ENCODE data around the gene TIAL1.
"Not testable (repeated sequence)": the region's sequence is repeated elsewhere in the genome, so short reads cannot be mapped to it uniquely, and the experiment has no call there.

Gene TIAL1

DNA sequence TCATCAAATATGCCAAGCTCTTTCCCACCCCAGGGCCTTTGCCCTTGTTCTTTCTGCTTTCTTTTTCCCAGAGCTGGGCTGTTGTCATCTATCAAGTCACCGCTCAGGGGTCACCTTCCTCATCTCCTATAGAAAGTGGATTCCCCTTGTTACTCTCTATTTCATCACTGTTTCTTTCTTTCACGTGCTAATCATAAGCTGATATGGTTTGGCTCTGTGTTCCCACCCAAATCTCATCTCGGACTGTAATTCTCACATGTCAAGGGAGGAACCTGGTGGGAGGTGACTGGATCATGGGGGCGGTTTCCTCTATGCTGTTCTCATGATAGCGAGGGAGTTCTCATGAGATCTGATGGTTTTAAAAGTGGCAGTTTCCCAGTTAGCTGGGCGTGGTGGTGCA is 17.0 kb upstream of the TIAL1 start:
- no peak for DNase-seq (ENCODE audit: low spot score)

DNA sequence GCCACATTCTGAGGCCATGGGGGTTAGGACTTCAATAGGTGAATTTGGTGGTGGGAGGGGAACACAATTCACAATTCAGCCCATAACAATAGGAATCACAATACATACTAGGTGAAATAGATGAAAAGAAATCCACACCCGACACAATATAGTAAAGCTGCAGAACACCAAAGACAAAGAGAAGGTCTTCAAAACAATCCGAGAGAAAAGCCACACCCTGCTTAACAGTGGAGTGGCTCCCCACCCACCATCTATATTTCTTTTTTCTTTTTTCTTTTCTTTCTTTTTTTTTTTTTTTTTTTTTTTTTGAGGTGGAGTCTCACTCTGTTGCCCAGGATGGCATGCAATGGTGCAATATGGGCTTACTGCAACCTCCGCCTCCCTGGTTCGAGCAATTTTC is 14.7 kb upstream of the TIAL1 start:
- no peak for DNase-seq (ENCODE audit: low spot score)

DNA sequence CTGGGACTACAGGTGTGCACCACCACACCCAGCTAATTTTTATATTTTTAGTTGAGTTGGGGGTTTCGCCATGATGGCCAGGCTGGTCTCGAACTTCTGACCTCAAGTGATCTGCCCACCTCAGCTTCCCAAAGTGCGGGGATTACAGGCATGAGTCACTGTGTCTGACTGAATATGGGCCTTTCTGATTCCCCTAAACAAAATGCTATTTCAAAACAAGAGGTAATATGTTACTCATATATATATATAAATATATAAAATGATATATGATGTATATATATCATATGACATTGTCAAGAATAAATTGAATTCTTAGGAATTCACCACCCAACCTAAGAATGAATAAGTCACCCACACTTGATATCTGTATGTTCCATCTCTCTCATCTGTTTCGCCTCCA is 12.8 kb upstream of the TIAL1 start:
- DNase-seq (ENCODE audit: low spot score), result no peak

DNA sequence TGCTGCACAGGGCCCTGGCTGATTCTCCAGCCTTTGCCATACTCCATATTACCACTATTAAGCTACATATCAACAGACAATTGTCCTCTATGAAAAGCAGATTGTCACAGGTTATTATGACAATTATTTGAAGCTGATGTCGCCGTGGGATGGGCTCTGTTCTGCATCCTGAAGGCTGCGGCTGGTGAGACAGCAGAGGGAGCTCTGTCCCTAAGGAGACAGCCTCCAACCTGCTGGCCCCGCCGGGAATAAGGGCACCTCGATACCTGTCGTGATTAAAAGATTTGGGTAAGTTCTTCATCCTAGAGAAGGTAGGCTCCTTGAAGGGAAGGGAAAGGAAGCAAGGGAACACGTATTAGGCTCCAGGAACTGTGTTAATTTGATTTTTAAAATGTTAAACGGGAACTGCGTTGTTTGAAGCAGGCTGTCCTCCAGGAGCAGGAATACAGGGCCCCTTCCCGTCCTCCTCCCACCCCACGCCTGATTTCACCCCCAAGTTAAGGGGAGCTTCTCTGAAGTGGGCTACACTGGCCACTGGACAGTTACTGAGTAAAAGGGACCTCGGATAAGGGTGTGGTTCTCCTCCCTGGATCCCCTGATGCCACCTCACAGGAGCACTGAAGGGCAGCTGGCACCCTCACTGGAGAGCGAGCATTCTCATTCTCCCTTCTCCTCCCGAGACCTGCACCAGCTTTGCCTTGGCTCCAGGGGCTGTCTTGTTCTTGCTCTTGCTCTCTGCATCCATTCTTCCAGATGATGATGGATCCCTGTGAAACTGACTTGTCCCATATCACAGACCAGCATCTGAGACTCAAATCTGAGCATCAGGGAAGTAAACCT is 11.8 kb upstream of the TIAL1 start:
- DNase-seq (ENCODE audit: low spot score), result peak; percentile 55

DNA sequence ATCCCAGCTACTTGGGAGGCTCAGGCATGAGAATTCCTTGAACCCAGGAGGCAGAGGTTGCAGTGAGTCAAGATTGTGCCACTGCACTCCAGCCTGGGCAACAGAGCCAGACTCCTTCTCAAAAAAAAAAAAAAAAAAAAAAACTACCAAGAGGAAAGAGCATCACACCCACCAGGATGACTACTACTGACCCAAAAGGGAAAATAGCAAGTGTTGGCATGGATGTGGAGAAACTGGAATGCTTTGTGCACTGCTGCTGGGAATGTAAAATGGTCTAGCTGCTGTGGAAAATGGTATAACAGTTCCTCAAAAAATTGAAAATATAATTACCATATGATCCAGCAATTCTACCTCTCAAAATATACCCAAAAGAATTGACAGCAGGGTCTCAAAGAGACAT is 7.7 kb upstream of the TIAL1 start:
- no peak for DNase-seq (ENCODE audit: low spot score)

DNA sequence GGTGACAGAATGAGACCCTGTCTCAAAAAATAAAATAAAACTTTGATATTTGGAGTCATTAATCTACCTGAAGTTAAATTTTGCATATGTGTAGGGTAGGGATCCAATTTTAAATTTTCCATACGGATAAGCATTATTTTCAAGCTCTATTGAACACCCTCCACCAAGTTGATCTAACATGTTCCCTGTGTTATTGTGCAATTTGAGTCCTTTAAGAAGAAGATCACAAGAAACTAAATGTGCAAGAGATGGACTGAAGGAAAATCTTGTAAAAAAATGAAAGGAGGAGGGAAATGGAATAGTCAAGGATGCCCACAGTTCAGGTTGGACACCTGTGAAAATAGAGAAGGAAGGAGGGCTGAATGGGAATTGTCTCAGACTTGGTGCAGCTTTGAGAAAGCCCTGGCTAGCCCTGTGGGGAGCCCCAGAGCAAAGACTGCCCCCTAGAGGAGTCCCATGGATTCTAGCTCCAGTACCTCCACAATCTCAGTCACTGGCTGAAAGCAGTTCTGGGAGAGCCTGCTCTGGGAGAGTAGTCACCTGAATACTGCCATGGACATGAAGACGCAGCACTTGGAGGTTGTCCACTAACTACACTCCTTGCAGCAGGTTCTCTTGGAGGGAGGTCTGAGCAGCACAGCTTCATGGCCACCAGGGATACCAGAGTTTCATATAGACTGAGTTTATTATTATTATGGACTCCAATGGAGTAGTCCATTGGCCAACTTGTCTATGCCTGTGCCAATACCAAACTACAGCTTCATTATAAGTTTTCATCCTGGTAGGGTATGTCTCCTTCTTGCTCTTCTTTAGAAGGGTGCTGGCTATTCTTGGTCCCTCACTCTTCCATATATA is 5.7 kb upstream of the TIAL1 start:
- no peak for DNase-seq (ENCODE audit: low spot score)

DNA sequence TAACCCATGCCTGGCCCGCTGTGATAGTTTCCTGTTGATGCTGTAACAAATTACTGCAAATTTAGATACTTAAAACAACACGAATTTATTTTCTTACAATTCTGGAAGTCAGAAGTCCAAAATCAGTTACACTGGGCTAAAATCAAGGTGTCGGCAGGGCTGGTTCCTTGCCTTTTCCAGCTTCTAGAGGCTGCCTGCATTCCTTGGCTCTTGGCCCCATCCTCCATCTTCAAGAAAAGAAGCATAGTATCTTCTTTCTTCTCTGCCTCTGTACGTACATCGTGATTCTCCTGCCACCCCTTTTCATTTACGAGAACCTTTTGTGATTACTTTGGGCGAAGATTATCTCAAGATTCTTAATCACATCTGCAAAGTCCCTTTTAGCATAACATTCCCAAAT is 1.6 kb upstream of the TIAL1 start:
- no peak for DNase-seq (ENCODE audit: low spot score)

DNA sequence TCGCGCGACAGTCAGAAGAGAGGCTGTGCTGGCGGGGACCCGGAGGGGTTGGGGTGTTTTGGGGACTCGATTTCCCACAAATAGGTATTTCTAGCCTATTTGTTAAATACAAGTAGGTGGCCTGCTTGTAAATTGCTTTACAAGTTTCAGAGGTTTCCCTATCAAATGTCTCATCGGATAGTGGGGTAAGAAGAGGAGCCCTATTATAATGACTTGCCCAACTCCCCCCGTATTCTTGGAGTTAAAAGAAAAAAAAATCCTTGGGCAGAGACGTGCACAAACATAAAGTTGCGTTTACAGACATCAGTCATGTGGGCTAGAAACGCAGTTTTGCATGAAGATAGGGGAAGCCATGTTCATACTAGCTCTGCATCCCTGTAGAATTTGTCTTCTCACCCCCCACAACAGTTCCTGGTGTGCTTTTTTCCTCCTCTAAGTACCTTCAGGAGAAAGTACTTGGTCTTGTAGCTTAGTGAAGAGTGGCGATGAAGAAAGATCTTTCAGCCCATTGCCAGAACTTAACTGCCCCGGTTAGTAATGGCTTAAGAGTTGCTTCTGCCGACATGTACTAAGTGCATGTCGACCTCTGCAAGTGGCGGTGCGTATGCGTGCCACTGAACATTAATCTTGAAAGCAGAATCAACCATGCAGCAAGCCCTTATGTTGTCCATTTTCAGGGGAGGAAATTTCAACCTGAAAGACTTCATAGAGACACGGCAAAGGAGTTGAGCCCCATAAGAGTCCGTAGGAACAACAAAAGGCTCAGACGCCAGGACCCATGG is 832 bp upstream of the TIAL1 start:
- DNase-seq (ENCODE audit: low spot score), result no peak

DNA sequence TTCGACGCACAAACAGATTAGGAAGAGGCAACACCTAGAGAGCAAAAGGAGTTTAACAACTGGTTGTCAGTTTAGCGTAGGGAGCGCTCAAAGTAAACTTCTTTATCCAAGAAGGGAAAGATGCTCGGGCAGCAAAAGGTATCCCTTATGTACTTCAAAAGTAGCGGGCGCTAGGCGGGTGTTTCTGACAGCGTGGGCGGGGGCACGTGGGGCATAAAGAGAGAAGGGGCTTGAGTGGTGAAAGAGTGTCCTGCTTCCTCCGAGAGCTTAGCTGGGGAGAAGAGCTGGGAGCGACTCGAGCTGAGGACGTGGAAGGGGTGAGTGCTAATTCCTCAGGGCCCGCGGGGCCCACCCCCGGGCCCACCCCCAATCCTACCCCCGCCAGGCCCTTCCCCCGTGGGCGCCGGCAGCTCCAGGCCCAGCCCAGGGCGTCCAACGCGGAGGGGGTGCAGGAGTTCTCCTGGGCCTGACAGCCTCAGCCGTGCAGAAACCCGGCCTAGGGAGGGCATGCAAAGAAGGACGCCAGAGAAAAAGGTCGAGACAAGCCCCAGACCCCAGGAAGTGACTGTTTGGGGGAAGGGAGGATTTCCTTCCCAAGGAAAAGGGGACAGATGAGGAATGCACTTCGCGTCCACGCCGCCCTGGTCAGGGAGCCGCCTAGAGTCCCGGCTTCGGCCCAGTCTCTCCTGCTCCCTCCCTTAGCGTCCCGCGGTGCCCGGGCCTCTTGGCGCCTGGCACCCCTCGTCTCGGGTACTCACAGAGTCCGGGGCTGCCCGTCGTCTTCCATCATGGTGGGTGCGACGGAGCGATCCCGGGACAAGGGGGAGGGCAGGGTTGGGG is 868 bp downstream of the TIAL1 start:
- DNase-seq (ENCODE audit: low spot score), result peak; percentile 67

DNA sequence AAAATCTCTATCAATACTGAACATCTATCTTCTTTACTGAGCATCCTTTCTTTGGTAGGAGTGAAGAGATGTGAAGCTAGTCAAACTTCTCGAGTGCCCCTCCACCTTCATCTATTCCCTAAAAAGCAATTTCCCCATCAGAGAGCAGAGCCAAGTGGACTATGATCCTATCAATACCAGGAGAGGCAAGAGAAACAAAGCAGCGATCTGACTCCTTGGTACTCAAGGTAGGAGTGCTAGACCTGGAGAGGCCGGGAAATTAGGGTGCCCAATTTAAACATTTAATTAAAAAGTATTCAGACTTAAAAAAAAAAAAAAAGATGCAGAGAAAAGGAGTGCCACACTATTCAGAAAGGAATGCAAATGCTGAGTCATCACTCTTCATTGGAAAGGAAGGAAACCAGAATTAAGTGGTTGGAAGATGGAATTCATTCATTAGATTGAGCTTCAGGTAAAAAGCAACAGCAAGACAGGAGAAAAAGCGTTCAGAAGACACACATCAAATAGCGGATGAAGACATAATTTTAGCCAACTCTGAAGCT is 1.6 kb downstream of the TIAL1 start:
- DNase-seq (ENCODE audit: low spot score), result no peak

DNA sequence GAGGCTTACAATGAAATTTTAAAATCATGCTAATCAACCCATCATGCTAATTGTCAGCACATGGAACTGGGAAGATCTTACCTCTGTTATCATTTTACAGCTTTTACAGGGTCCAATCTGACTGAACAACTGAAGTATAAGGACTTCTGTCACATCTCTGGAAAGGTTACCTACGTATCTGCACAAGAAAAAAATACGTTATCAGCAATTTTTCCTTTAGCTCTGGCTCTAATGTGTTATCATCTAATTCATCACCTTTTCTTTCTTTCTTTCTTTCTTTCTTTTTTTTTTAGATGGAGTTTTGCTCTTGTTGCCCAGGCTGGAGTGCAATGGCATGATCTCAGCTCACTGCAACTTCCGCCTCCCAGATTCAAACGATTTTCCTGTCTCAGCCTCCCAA is 8.7 kb downstream of the TIAL1 start:
- no peak for DNase-seq (ENCODE audit: low spot score)

DNA sequence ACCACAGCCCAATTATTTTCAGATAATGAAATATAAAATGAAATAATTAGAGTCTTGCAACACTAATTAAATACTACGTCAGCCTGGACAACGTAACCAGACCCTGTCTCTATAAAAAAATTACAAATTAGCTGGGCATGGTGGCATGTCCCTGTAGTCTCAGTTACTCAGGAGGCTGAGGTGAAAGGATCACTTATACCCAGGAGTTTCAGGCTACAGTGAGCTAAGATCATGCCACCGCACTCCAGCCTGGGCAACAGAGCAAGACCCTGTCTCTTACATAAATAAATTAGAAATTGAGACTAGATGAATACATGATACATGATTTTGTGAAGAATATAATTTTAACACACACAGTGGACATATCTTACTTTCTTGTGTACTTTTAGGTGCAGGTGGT is 18.4 kb downstream of the TIAL1 start:
- no peak for DNase-seq (ENCODE audit: low spot score)

DNA sequence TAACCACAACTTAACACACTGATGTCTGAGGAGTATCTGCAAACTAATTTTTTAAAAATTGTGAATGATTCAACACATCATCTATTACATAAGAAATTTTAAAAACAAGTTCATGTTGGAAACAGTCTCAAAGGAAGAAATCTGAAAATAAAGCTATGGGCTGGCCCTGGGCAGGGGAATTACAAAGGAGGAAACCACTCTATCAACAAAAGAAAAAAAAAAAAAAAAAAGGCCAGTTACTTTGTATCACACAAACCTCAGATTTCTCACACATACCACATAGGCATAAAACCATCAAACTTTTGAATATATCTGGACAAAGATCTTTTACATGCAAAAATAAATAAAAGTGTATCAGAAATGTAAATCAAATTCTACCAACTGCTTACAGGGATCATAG is 20.8 kb downstream of the TIAL1 start:
- no peak for DNase-seq (ENCODE audit: low spot score)

DNA sequence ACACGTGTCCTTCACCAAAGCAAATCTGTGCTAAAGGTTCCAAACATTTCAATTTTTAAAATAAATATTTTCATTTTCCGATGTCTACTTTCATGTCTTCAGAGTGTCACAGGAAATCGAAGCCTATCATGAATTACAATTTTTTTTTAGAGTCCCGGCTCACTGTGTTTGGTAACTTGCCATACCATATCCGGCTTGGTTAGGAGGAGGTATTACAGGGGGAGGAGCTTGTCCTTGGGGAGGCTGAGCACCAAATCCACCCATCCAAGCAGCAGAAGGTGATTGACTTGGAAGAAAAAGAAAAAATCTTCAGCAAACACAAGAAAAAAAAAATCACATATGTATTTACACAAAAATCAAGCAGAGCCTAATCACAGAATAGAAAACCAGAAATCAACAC is 21.3 kb downstream of the TIAL1 start:
- no peak for DNase-seq (ENCODE audit: low spot score)

DNA sequence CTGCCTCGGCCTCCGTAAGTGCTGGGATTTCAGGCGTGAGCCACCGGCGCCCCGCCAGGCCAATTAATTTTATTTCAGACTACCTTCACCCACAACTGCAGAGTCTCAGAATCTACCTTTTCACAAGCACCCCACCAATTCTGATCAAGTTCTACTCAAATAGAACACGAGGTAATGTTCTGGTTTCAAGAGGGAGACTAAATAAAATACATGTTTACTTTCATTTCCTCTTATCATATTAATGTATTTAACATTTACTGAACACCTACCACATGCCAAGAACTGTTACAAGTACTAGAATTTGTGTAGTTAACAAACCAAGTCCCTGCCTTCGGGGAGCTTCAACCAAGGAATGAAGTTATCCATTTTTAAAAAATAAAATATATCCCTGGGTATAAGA is 28.8 kb downstream of the TIAL1 start:
- DNase-seq (ENCODE audit: low spot score), result no peak

DNA sequence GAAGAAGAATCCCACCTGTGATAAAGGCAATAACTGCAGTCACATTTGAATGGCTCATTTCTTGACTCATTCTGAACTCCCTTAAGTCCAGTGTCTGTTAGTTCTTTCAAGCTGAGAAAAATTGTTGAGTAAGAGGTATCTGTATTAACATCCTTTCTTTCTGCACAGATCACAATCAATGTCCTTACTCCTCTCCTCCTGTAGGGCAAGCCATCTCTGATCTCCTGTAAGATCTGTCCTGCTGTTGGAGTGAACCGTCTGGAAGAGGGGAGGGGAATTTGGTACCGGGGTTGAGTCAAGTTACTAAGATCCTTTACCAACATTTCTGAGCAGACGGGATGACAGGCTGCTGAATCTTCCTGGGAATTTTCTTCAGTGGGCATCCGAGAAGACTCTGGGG is 34.7 kb downstream of the TIAL1 start:
- no peak for DNase-seq (ENCODE audit: low spot score)

DNA sequence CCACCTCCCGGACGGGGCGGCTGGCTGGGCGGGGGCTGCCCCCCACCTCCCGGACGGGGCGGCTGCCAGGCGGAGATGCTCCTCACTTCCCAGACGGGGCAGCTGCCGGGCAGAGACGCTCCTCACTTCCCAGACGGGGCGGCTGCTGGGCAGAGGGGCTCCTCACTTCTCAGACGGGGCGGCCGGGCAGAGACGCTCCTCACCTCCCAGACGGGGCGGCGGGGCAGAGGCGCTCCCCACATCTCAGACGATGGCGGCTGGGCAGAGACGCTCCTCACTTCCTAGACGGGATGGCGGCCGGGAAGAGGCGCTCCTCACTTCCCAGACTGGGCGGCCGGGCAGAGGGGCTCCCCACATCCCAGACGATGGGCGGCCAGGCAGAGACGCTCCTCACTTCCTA is 37.3 kb downstream of the TIAL1 start:
- DNase-seq (ENCODE audit: low spot score), result not testable (repeated sequence)

DNA sequence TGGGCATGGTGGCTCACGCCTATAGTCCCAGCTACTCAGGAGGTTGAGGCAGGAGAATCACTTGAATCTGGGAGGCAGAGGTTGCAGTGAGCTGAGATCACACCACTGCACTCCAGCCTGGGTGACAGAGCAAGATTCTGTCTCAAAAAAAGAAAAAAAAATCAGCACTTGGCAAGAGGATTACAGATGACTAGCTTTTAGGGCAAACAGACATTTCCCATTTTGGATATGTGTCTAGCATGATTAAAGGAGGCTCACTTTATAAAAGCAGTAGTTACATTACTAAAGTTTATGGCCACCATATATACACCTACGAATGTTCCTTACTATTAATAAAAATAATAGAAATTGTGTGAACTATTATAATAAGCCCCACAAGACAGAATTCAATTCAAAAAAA is 40.7 kb downstream of the TIAL1 start:
- not testable (repeated sequence) for DNase-seq (ENCODE audit: low spot score)

DNA sequence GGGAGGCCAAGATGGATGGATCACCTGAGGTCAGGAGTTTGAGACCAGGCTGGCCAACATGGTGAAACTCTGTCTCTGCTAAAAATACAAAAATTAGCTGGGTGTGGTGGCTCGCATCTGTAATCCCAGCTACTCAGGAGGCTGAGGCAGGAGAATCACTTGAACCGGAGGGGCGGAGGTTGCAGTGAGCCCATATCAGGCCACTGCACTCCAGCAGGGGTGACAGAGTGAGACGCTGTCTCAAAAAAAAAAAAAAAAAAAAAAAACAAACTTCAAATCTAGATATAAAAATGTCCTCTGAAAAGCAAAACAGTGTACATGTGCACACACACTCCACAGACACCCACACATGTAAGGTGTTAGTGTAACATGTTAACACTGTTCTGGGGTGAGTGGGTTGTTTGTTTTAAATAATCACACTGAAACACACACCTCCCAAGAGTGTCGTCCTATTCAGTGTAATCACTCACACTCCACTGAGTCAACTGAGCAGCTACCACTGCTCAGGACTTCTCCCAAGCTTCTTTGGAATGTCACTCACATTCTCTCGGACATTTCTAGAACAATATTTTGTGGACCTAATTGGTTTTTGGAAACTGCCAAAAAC is 41.5 kb downstream of the TIAL1 start:
- DNase-seq (ENCODE audit: low spot score), result no peak

DNA sequence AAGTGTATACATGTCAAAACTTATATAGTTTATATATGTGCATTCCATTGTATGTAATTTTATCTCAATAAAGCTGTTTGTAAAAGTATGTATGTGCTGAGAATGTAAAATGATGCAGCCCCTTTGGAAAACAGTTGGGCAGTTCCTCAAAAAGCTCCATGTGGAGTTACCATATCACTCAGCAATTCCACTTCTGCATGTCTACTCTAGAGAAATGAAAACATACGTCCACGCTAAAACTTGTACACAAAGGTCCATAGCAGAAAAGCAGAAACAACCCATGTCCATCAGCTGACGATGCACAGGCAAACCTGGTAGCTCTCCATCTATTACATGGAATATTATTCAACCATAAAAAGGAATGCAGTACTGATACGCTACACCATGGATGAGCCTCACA is 45.9 kb downstream of the TIAL1 start:
- no peak for DNase-seq (ENCODE audit: low spot score)

All from ecto neural progenitor cell (in vitro differentiated cells).